Neutrophil (primary cell): ENCODE measurements around the gene RNASET2.

Experiments
- H3K27ac ChIP-seq: fragments of 200-600 bp; sonication (generic); 2 replicates; pipeline ENCODE4 v1.5.1; 2016; ENCODE audit warnings: mild to moderate bottlenecking, moderate library complexity
- H3K27me3 ChIP-seq: fragments of 200-600 bp; sonication (generic); 2 replicates; pipeline ENCODE4 v1.6.0; 2016; ENCODE audit warnings: mild to moderate bottlenecking
- H3K36me3 ChIP-seq: fragments of 200-600 bp; sonication (generic); 2 replicates; pipeline ENCODE4 v1.5.1; 2017
- H3K4me1 ChIP-seq, 2 experiments: fragments of 200-600 bp in 1 of 2; sonication (generic) in 1 of 2; 1 replicate in 1 of 2; 2 replicates in 1 of 2; pipeline versions ENCODE4 v1.5.1 to v1.6.1; 2013 to 2016; ENCODE audit warnings: low read depth in 1 of 2, low read length in 1 of 2, mild to moderate bottlenecking in 1 of 2, moderate library complexity in 1 of 2; ENCODE audit not compliant: control insufficient read depth in 1 of 2, insufficient read depth in 1 of 2
- H3K4me3 ChIP-seq, 2 experiments: fragments of 200-600 bp in 1 of 2; sonication (generic) in 1 of 2; 1 replicate in 1 of 2; 2 replicates in 1 of 2; pipeline ENCODE4 v1.5.1; 2013 to 2016; ENCODE audit warnings: low read depth in 1 of 2, low read length in 1 of 2, mild to moderate bottlenecking in 1 of 2, moderate library complexity in 1 of 2
- H3K9me3 ChIP-seq: fragments of 200-600 bp; sonication (generic); 2 replicates; pipeline ENCODE4 v1.5.1; 2016
- TF ChIP-seq, protein P1 (sequence below): fragments of 200-600 bp; sonication (generic); IDR thresholded peaks from 2 replicates; pipeline ENCODE4 v1.5.1; 2016; ENCODE audit warnings: antibody characterized with exemption

The RNASET2 gene

DNA sequence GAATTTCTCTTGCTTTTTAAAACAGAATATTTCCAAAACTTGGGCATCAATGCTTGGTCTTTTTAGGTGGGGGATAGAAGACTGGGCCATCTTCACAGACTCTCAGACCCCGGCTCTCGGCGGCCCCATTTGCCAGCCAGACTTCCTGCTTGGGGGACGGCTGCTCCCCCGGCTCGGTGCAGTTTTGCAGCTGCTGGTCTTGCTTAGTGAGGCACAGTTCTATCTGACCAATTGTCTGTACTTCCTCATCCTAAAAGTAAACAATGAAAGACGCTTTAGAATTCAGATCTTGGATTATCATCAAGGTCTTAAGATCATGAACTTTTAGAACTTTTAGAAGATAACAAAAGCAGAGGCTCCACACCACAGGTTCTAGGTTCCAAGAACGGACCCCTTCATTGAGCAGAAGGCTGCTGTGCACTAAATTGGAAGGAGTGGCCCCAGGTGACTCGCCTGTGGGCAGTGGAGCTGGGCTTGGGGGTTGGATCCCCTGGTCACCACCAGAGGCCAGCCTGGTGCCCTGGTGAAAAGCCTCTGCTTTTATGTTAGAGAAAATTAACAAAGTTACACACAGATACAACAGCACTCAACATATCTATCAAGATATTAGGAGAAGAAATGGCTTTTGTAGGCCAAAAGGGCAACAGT, 26.7 kb downstream of the RNASET2 start:
- Histone ChIP-seq H3K9me3 (no peaks in the 10 kb centered on the region), H3K36me3 (peaks cover 92% of the 10 kb centered on the region), H3K27me3 (no peaks in the 10 kb centered on the region), H3K4me3 (no peak overlapping the region), H3K4me1 (no peaks in the 10 kb centered on the region), H3K27ac (peak overlapping the region; percentile 21)
- TF ChIP-seq, protein P1, sequence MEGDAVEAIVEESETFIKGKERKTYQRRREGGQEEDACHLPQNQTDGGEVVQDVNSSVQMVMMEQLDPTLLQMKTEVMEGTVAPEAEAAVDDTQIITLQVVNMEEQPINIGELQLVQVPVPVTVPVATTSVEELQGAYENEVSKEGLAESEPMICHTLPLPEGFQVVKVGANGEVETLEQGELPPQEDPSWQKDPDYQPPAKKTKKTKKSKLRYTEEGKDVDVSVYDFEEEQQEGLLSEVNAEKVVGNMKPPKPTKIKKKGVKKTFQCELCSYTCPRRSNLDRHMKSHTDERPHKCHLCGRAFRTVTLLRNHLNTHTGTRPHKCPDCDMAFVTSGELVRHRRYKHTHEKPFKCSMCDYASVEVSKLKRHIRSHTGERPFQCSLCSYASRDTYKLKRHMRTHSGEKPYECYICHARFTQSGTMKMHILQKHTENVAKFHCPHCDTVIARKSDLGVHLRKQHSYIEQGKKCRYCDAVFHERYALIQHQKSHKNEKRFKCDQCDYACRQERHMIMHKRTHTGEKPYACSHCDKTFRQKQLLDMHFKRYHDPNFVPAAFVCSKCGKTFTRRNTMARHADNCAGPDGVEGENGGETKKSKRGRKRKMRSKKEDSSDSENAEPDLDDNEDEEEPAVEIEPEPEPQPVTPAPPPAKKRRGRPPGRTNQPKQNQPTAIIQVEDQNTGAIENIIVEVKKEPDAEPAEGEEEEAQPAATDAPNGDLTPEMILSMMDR, result no peak

DNA sequence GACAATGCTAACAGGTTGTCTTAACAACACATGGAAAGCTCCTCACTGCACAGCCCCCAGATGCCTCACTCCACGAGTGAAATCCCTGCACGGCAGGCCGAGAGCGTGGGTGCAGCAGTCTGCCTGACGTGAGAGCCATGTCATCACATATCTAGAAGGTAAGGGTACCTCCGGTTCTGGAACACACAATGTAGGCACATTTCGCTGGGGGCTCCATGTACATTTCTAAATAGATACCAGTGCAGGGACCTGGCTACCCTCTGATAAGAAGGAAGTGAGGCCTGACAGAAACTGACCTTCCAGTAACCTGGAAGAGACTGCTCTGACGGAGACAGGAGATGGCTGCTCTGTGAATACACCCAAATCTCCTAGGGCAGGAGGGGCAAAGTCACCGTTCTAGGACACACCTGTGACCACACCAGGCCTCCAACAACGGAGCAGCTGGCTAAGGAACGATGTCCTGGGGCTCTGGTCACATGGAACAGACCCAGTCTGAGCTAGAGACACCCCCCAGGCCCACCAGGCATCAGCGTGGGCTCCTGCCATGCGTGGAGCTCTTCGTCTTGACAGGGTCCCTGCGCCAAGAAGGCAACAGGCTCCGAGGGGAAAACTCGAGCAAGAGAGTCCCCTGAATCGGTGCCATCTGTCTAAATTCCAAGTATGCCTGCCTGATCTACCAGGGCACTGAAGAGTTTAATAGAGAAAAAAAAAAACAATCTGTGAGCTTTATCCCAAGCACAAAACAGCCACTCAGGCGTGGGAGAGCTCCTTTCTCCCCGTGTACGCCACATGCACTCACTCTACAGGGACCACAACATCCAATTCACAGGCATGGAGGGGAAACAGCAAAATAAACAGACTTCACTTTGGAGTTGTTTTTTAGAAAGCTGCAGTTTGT, 27.5 kb downstream of the RNASET2 start:
- peak overlapping the region; percentile 21 for H3K27ac ChIP-seq
- TF ChIP-seq, protein P1, result no peak
- H3K9me3 ChIP-seq, result no peaks in the 10 kb centered on the region
- H3K4me1 ChIP-seq, result no peaks in the 10 kb centered on the region
- peaks cover 84% of the 10 kb centered on the region for H3K36me3 ChIP-seq
- no peak overlapping the region for H3K4me3 ChIP-seq
- H3K27me3 ChIP-seq, result no peaks in the 10 kb centered on the region

DNA sequence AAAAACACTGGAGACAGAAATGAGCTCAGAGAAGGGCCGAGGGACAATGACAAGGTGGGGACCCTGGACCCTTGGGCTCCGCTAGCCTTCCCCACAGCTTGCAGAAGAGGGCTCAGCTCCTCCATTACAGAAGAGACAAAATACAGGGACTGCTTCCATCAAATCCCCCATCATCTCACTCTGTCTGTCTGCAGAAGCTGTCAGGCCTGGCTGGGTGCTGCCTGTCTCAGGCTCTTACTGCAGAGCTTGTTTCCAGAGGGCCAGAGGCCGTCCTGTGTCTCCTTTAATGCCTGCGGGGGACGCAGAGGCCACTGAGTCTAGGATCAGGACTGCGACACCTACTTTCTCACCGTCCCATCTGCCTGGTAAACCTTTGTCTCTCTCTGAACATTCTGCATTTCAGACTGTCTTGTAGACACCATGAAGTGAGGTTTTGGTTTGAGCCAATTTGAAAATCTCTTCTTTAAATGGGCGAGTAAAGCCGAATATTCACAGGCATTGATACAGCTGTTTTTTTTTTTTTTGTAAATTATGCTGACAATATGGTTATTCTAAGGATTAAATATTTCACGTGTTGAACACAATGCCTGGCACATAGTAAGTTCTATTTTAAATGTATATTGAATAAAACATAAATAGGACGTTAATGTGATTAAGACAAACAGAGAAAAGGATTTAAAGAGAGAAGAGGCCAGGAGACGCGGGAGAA, 28.3 kb downstream of the RNASET2 start:
- H3K4me3 ChIP-seq, result no peak overlapping the region
- H3K27me3 ChIP-seq, result no peaks in the 10 kb centered on the region
- H3K9me3 ChIP-seq, result no peaks in the 10 kb centered on the region
- H3K27ac ChIP-seq, result no peak overlapping the region
- no peaks in the 10 kb centered on the region for H3K4me1 ChIP-seq
- peaks cover 76% of the 10 kb centered on the region for H3K36me3 ChIP-seq
- TF ChIP-seq, protein P1, result no peak

DNA sequence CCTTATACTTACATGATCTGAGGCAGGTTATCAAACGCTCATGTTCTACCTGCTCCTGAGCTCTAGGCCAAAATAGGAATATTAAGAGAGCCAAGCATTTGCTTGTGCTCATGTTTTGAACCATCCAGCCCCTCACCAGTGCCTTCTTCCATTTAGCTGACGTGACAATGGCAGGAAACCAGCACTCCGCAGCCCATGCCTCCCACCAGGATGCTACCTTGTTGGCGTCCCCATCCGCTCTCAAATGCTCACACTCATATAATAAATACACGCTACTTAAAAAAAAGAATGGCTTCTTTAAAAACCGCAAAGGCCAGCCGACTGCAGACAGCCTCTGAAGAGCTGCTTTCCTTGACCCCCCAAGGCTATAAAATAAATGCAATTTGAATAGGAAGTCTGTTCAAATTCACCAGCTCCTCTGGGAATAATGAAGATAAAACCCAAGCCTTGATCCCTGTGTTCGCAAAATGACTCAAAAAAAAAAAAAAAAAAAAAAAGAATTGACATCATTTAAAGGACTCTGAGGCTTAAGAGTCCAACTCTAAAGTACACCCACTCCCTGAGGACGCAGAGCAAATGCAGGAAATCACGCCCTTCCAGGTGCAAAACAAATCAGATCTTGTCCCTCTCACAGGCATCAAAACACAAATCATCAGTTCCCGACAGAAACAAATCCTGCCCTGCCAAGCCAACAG, 29.0 kb downstream of the RNASET2 start:
- TF ChIP-seq, protein P1, result no peak
- Histone ChIP-seq H3K4me3 (no peak overlapping the region), H3K36me3 (peaks cover 69% of the 10 kb centered on the region), H3K9me3 (no peaks in the 10 kb centered on the region), H3K27ac (no peak overlapping the region), H3K4me1 (no peaks in the 10 kb centered on the region), H3K27me3 (no peaks in the 10 kb centered on the region)

DNA sequence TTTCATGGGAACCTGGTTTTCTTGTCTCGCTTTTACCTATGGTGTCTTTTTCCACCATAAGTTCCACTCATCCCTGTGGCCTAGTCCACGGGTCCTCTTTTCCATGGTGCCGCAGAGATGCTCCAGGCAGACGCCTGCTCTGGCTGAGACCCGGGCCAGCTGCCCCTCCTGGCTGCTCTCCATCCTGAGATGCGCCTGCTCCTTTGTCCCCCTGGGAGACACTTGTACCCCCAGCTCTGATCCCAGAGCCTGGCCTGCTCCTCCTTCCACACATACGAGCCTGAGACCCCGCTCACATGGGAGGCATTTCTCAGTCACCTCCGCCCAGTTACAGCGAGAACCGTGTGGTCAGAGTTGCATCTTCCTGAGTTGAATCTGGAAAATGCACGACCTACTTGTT, 29.6 kb downstream of the RNASET2 start:
- Histone ChIP-seq H3K27me3 (no peaks in the 10 kb centered on the region), H3K9me3 (no peaks in the 10 kb centered on the region), H3K4me1 (peaks cover 0 to under 1% of the 10 kb centered on the region in 2 experiments), H3K36me3 (peaks cover 63% of the 10 kb centered on the region), H3K4me3 (no peak overlapping the region), H3K27ac (no peak overlapping the region)
- TF ChIP-seq, protein P1, result no peak
